ENCODE data around the gene AOPEP. TPM values are rescaled to one million over a fixed set of nuclear protein-coding genes. Genes with fewer than 3 reads are reported as not detected.
A peak's percentile ranks its signal among the peaks of the same experiment; 100 is the strongest.

AOPEP gene
- total RNA-seq, 1 donor from 2014 or later, result 22.1 TPM

- no peaks in the 10 kb centered on the region for H3K36me3 Mint-ChIP-seq (ENCODE audit: low read depth, unreplicated experiment)
- no peak for DNase-seq (ENCODE audit: low spot score)
- H3K27me3 Mint-ChIP-seq (ENCODE audit: unreplicated experiment), result no peaks in the 10 kb centered on the region
- no peaks in the 10 kb centered on the region for H3K9me3 Mint-ChIP-seq (ENCODE audit: unreplicated experiment)
- TF ChIP-seq CTCF (IDR thresholded peaks at IDR 0.05; ENCODE audit: unreplicated experiment), result no peak
- H3K27ac Mint-ChIP-seq (ENCODE audit: unreplicated experiment), result no peak overlapping the region
- H3K4me3 Mint-ChIP-seq (ENCODE audit: unreplicated experiment), result no peak overlapping the region
- no peaks in the 10 kb centered on the region for H3K4me1 Mint-ChIP-seq (ENCODE audit: unreplicated experiment)
Measured at GRCh38 chr9:94782355-94783101, 56.0 kb downstream of the AOPEP start.

DNA sequence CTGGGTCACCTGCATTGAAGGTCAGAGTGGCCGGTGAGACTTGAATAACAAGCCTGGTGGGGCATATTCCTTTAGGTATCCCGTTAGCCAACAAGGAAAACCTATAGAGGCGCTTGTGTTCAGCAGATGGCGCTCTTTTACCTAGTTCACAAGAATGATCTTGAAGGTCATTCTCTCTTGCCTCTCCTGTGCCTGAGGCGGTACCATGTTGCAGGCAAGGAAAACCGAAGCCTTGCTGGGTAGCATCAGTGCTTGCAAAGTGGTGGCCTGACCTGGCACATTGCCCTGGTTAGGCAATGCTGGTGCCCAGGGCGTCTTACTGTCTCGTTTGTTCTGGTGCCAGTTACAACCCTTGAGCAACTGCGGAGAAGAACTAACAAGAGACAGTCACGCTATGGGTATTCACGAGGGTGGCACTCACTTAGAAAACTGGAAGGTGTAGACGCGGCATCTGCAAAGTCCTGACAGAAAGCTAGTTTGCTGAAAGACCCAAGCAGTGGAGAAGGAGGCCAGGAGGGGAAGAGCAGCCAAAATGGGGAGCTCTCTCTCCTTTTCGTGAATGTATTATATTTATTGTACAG is 56.7 kb downstream of the AOPEP start:
- no peak overlapping the region for H3K4me3 Mint-ChIP-seq (ENCODE audit: unreplicated experiment)
- DNase-seq (ENCODE audit: low spot score), result peak; percentile 58
- H3K27ac Mint-ChIP-seq (ENCODE audit: unreplicated experiment), result no peak overlapping the region
- peak; percentile 45 for TF ChIP-seq CTCF (IDR thresholded peaks at IDR 0.05; ENCODE audit: unreplicated experiment)
- H3K4me1 Mint-ChIP-seq (ENCODE audit: unreplicated experiment), result no peaks in the 10 kb centered on the region
- H3K36me3 Mint-ChIP-seq (ENCODE audit: low read depth, unreplicated experiment), result no peaks in the 10 kb centered on the region
- no peaks in the 10 kb centered on the region for H3K9me3 Mint-ChIP-seq (ENCODE audit: unreplicated experiment)
- H3K27me3 Mint-ChIP-seq (ENCODE audit: unreplicated experiment), result no peaks in the 10 kb centered on the region

DNA sequence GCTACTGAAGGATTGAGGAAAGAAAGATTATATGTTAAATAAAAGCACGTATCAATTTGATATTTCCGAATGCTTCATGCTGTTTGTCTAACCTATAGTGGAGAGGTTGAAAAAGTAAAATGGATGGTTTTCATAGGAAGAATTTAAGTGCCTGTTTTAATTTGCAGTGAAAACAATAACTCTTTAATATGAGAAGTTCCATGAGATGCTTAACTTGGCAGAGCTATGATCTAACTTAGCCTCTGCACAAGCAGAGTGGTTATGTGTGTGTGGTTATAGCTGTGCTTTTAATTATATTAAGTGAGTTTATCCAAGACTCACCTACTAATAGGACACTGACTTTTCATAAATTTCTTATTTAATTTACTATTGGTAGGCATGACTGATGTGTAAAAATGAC is 57.4 kb downstream of the AOPEP start:
- Mint-ChIP-seq H3K9me3 (ENCODE audit: unreplicated experiment) (no peaks in the 10 kb centered on the region), H3K27ac (ENCODE audit: unreplicated experiment) (no peak overlapping the region)

DNA sequence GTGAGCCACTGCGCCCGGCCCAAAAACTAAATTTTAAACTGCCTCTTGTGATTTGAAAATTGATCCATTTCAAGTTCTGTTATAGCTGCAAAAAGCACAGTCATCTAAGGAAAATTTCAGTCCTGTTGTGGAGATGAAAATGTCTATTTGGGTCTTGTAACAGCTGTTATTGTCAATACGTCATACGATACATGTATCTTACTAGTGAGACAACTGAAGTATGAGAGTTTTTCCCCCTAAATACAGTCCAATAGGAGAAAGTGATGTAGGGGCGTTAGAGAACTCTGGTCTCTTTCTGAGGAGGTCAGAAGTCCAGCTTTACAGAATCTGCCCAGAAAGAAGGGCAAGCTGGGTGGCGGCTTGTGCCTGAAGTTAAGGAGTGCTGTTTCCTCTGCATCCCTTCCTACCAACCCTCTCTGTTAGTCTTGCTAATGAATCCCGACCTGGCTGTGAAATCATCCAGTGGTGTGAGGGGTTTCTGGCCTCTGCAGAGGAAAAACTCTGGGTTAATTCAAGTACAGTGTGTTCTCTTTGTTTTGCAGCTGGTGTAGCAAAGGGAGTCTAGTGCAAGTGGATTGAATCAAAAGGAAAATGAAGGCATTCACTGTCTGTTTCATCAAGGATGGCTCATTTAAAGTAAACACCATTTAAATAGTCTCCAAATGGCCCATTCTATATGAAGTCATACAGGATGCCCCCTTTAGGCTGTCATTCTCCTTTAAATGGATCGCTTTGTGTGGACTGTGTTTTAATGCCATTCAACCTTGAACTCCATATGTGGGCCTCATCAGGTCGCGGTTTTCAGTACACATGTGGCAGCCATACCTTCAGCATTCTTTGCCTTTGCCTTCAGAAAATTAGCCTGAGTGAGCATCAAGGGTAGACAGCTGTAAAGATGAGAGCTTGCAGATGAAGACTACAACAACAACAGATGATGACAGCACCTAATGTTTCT is 59.0 kb downstream of the AOPEP start:
- DNase-seq (ENCODE audit: low spot score), result no peak
- H3K4me3 Mint-ChIP-seq (ENCODE audit: unreplicated experiment), result no peak overlapping the region
- no peaks in the 10 kb centered on the region for H3K36me3 Mint-ChIP-seq (ENCODE audit: low read depth, unreplicated experiment)
- H3K27ac Mint-ChIP-seq (ENCODE audit: unreplicated experiment), result no peak overlapping the region
- TF ChIP-seq CTCF (IDR thresholded peaks at IDR 0.05; ENCODE audit: unreplicated experiment), result no peak
- H3K4me1 Mint-ChIP-seq (ENCODE audit: unreplicated experiment), result no peaks in the 10 kb centered on the region
- no peaks in the 10 kb centered on the region for H3K27me3 Mint-ChIP-seq (ENCODE audit: unreplicated experiment)
- no peaks in the 10 kb centered on the region for H3K9me3 Mint-ChIP-seq (ENCODE audit: unreplicated experiment)

More for the DNA sequence above, 57.4 kb downstream of the AOPEP start:
- no peak overlapping the region for H3K4me3 Mint-ChIP-seq (ENCODE audit: unreplicated experiment)
- H3K36me3 Mint-ChIP-seq (ENCODE audit: low read depth, unreplicated experiment), result no peaks in the 10 kb centered on the region
- no peak for TF ChIP-seq CTCF (IDR thresholded peaks at IDR 0.05; ENCODE audit: unreplicated experiment)
- DNase-seq (ENCODE audit: low spot score), result no peak
- no peaks in the 10 kb centered on the region for H3K27me3 Mint-ChIP-seq (ENCODE audit: unreplicated experiment)
- no peaks in the 10 kb centered on the region for H3K4me1 Mint-ChIP-seq (ENCODE audit: unreplicated experiment)
